Activated naive CD8-positive, alpha-beta T cell treated with anti-CD3 and anti-CD28 coated beads, Interleukin-2, amount 50 U/mL, for 24 hours (primary cell): Measurements from ENCODE around the gene DYRK3.

Experiments used
- ATAC-seq: fragments of 150-1000 bp; cut with Tn5 transposase; one replicate; pipeline ENCODE4 v1.10.0; 2021
- DNase-seq: peaks from one replicate; pipeline ENCODE4 v3.0.0; 2021
- H3K27ac Mint-ChIP-seq: one replicate; pipeline ENCODE4 v1.8.0; 2021; ENCODE audit warnings: mild to moderate bottlenecking, mixed read lengths
- H3K27me3 Mint-ChIP-seq: one replicate; pipeline ENCODE4 v1.8.0; 2021; ENCODE audit warnings: mixed read lengths
- H3K36me3 Mint-ChIP-seq: one replicate; pipeline ENCODE4 v1.8.0; 2021; ENCODE audit warnings: low read depth, mixed read lengths
- H3K4me1 Mint-ChIP-seq: one replicate; pipeline ENCODE4 v1.8.0; 2021; ENCODE audit warnings: mixed read lengths
- H3K4me3 Mint-ChIP-seq: one replicate; pipeline ENCODE4 v1.8.0; 2021; ENCODE audit warnings: mild to moderate bottlenecking, moderate library complexity, mixed read lengths
- H3K9me3 Mint-ChIP-seq: one replicate; pipeline ENCODE4 v1.8.0; 2021; ENCODE audit warnings: mixed read lengths

Gene DYRK3

GRCh38 chr1:206691604-206692003 lies 56.3 kb downstream of the DYRK3 start:
- Mint-ChIP-seq H3K4me3 (no peak overlapping the region), H3K27me3 (no peaks in the 10 kb centered on the region), H3K9me3 (no peaks in the 10 kb centered on the region), H3K4me1 (peaks cover 79% of the 10 kb centered on the region), H3K36me3 (peaks cover 15% of the 10 kb centered on the region), H3K27ac (no peak overlapping the region)
- DNase-seq, result no peak
- ATAC-seq, result no peak

- Mint-ChIP-seq H3K4me3 (peak overlapping the region; percentile 13), H3K27me3 (no peaks in the 10 kb centered on the region), H3K27ac (peak overlapping the region; percentile 69), H3K4me1 (peaks cover 78% of the 10 kb centered on the region), H3K9me3 (no peaks in the 10 kb centered on the region), H3K36me3 (peaks cover 29% of the 10 kb centered on the region)
- no peak for ATAC-seq
- DNase-seq, result no peak
Observed at GRCh38 chr1:206693029-206693428, 57.7 kb downstream of the DYRK3 start.

- DNase-seq (no peak), ATAC-seq (no peak)
- Mint-ChIP-seq H3K27me3 (no peaks in the 10 kb centered on the region), H3K4me1 (peaks cover 75% of the 10 kb centered on the region), H3K4me3 (no peak overlapping the region), H3K36me3 (peaks cover 29% of the 10 kb centered on the region), H3K27ac (no peak overlapping the region), H3K9me3 (no peaks in the 10 kb centered on the region)
Observed at GRCh38 chr1:206693592-206693991, 58.3 kb downstream of the DYRK3 start.

- Mint-ChIP-seq H3K27me3 (no peaks in the 10 kb centered on the region), H3K36me3 (peaks cover 30% of the 10 kb centered on the region), H3K4me1 (peaks cover 75% of the 10 kb centered on the region), H3K4me3 (no peak overlapping the region), H3K9me3 (no peaks in the 10 kb centered on the region), H3K27ac (no peak overlapping the region)
- DNase-seq (no peak), ATAC-seq (no peak)
Observed at GRCh38 chr1:206694171-206695124, 59.1 kb downstream of the DYRK3 start.

GRCh38 chr1:206695733-206696132 lies 60.4 kb downstream of the DYRK3 start:
- peak overlapping the region; percentile 37 for H3K27ac Mint-ChIP-seq

GRCh38 chr1:206696812-206697585 lies 61.7 kb downstream of the DYRK3 start:
- DNase-seq, result no peak
- H3K4me1 Mint-ChIP-seq, result peaks cover 73% of the 10 kb centered on the region

More at GRCh38 chr1:206695733-206696132, 60.4 kb downstream of the DYRK3 start:
- Mint-ChIP-seq H3K4me1 (peaks cover 76% of the 10 kb centered on the region), H3K9me3 (no peaks in the 10 kb centered on the region), H3K4me3 (no peak overlapping the region), H3K27me3 (no peaks in the 10 kb centered on the region), H3K36me3 (peaks cover 30% of the 10 kb centered on the region)
- DNase-seq (no peak), ATAC-seq (no peak)

GRCh38 chr1:206698011-206698410 lies 62.7 kb downstream of the DYRK3 start:
- no peak overlapping the region for H3K27ac Mint-ChIP-seq
- H3K27me3 Mint-ChIP-seq, result no peaks in the 10 kb centered on the region
- no peak for DNase-seq
- H3K4me1 Mint-ChIP-seq, result peaks cover 73% of the 10 kb centered on the region
- ATAC-seq, result no peak
- H3K9me3 Mint-ChIP-seq, result no peaks in the 10 kb centered on the region
- H3K36me3 Mint-ChIP-seq, result peaks cover 32% of the 10 kb centered on the region
- no peak overlapping the region for H3K4me3 Mint-ChIP-seq

More at GRCh38 chr1:206696812-206697585, 61.7 kb downstream of the DYRK3 start:
- no peaks in the 10 kb centered on the region for H3K27me3 Mint-ChIP-seq
- H3K36me3 Mint-ChIP-seq, result peaks cover 32% of the 10 kb centered on the region
- peak; percentile 27 for ATAC-seq
- no peaks in the 10 kb centered on the region for H3K9me3 Mint-ChIP-seq
- peak overlapping the region; percentile 18 for H3K27ac Mint-ChIP-seq
- no peak overlapping the region for H3K4me3 Mint-ChIP-seq
